ENCODE data around the gene MAMDC2. TPM values are rescaled to one million over a fixed set of nuclear protein-coding genes. Genes with fewer than 3 reads are reported as not detected.

Gene MAMDC2
- total and polyA plus RNA-seq, 2 of the 4 experiments (the other 2 are of a cell fraction) = 5.0 to 5.2 TPM

- no peaks in the 10 kb centered on the region for H3K79me1 ChIP-seq (ENCODE audit: low read depth in 1 of 2, low read length in 2 of 2)
Measured at GRCh38 chr9:70066418-70066817, 22.8 kb downstream of the MAMDC2 start.

More at GRCh38 chr9:70066418-70066817, 22.8 kb downstream of the MAMDC2 start:
- H2AK9ac ChIP-seq (replicated peaks; ENCODE audit: low read depth, low read length, poor library complexity) = no peak overlapping the region
- H3K27me3 ChIP-seq (ENCODE audit: control insufficient read depth, insufficient read depth, low read length) = no peaks in the 10 kb centered on the region
- no peak overlapping the region for H3K4me3 ChIP-seq (ENCODE audit: insufficient read depth, low read depth, low read length)
- no peak overlapping the region for H2AK5ac ChIP-seq (ENCODE audit: low read depth, low read length)
- H3K4ac ChIP-seq (ENCODE audit: low read depth, low read length) = no peak overlapping the region
- H3K9ac ChIP-seq (ENCODE audit: low read depth, low read length) = no peak overlapping the region
- H3K14ac ChIP-seq (replicated peaks; ENCODE audit: low read depth, low read length) = no peak overlapping the region
- no peak overlapping the region for H3K56ac ChIP-seq (ENCODE audit: extremely low read depth, insufficient read depth, low read length)
- no peaks in the 10 kb centered on the region for H4K20me1 ChIP-seq (ENCODE audit: insufficient read depth, low read length)
- BruUV-seq (replicated peaks) = no TSS peak
- no peak overlapping the region for H4K5ac ChIP-seq (ENCODE audit: low read depth, low read length)
- TF ChIP-seq ELK1 (IDR thresholded peaks at IDR 0.05; ENCODE audit: borderline replicate concordance, low read depth, low read length) (no peak), SMC3 (IDR thresholded peaks at IDR 0.05; ENCODE audit: low read depth, low read length) (no peak), MXI1 (IDR thresholded peaks at IDR 0.05; ENCODE audit: borderline replicate concordance, low read depth, low read length) (no peak), MAZ (IDR thresholded peaks at IDR 0.05; ENCODE audit: borderline replicate concordance, low read depth, low read length) (no peak), USF2 (IDR thresholded peaks at IDR 0.05; ENCODE audit: low read depth, low read length) (no peak), CHD1 (IDR thresholded peaks at IDR 0.05; ENCODE audit: low read depth, low read length) (no peak), CEBPB (IDR thresholded peaks at IDR 0.05; ENCODE audit: low read depth, low read length) (no peak), CTCF (conservative IDR thresholded peaks at IDR 0.05; ENCODE audit: low read depth, low read length) (no peak), RAD21 (IDR thresholded peaks at IDR 0.05; ENCODE audit: low read length) (no peak), POLR2A (IDR thresholded peaks at IDR 0.05; ENCODE audit: low read depth, low read length) (no peak), FOS (IDR thresholded peaks at IDR 0.05; ENCODE audit: low read depth, low read length) (no peak), BHLHE40 (IDR thresholded peaks at IDR 0.05; ENCODE audit: low read depth, low read length) (no peak)
- H4K91ac ChIP-seq (ENCODE audit: insufficient read depth, low read depth, low read length) = no peak overlapping the region
- intact Hi-C loops (cut with micrococcal nuclease) = no loop called here
- H2BK15ac ChIP-seq (ENCODE audit: low read depth, low read length) = no peak overlapping the region
- no peak for DNase-seq
- dilution Hi-C loops (cut with HindIII; ENCODE audit: low sequenced_read_pairs, unreplicated experiment) = no loop called here
- no peak overlapping the region for H2BK5ac ChIP-seq (ENCODE audit: low read depth, low read length, poor library complexity, severe bottlenecking)
- H3K36me3 ChIP-seq (ENCODE audit: control insufficient read depth, insufficient read depth, low read length) = no peaks in the 10 kb centered on the region
- no peaks in the 10 kb centered on the region for H3K4me1 ChIP-seq (ENCODE audit: control insufficient read depth, insufficient read depth, low read length)
- no peak overlapping the region for H2BK120ac ChIP-seq (ENCODE audit: low read depth, low read length)
- no peaks in the 10 kb centered on the region for H3K9me1 ChIP-seq (ENCODE audit: insufficient read depth, low read length)
- no CpG with 5 or more reads among the region's 4 CpGs for WGBS, 2 experiments (ENCODE audit: extremely low coverage in 2 of 2, insufficient read length in 1 of 2)
- H4K8ac ChIP-seq (ENCODE audit: low read depth in 2 of 2, low read length in 2 of 2) = no peak overlapping the region
- H2AFZ ChIP-seq (replicated peaks; ENCODE audit: low read length, poor library complexity) = no peak overlapping the region
- CTCF ChIA-PET = no interaction called here
- no peak overlapping the region for H3K18ac ChIP-seq (ENCODE audit: low read depth, low read length)
- in situ Hi-C loops (cut with MboI; ENCODE audit: low sequenced_read_pairs) = no loop called here
- POLR2A ChIA-PET (ENCODE audit: unreplicated experiment) = no interaction called here
- no peak overlapping the region for H2BK20ac ChIP-seq (ENCODE audit: low read depth, low read length)
- H3K27ac ChIP-seq (ENCODE audit: insufficient read depth, low read length) = no peak overlapping the region
- no peak overlapping the region for H3K23ac ChIP-seq (ENCODE audit: low read depth, low read length)
- H3K9me3 ChIP-seq (ENCODE audit: control insufficient read depth, insufficient read depth, low read length) = no peaks in the 10 kb centered on the region
- no peak for ATAC-seq (ENCODE audit: low read depth)
- H3K4me2 ChIP-seq (ENCODE audit: low read depth, low read length) = no peak overlapping the region

Data from IMR-90 (cell line).